Glutamatergic neuron (in vitro differentiated cells): ENCODE data around the gene SIMC1. TPM values are rescaled to one million over a fixed set of nuclear protein-coding genes. Genes with fewer than 3 reads are reported as not detected.
A peak's percentile ranks its signal among the peaks of the same experiment; 100 is the strongest.

Source experiments
- DNase-seq: peaks from one replicate; pipeline ENCODE4 v3.0.0; 2022
- H3K27ac Mint-ChIP-seq: one replicate; pipeline ENCODE4 v1.8.0; 2020; ENCODE audit warnings: mild to moderate bottlenecking, mixed read lengths, inconsistent platforms; ENCODE audit not compliant: unreplicated experiment
- H3K27me3 Mint-ChIP-seq: one replicate; pipeline ENCODE4 v1.8.0; 2020; ENCODE audit warnings: mild to moderate bottlenecking, moderate library complexity, mixed read lengths, inconsistent platforms; ENCODE audit not compliant: unreplicated experiment
- H3K36me3 Mint-ChIP-seq: one replicate; pipeline ENCODE4 v1.8.0; 2020; ENCODE audit warnings: mild to moderate bottlenecking, mixed read lengths, inconsistent platforms; ENCODE audit not compliant: unreplicated experiment
- H3K4me1 Mint-ChIP-seq: one replicate; pipeline ENCODE4 v1.8.0; 2020; ENCODE audit warnings: mild to moderate bottlenecking, low read depth, mixed read lengths, inconsistent platforms; ENCODE audit not compliant: unreplicated experiment
- H3K4me3 Mint-ChIP-seq: one replicate; pipeline ENCODE4 v1.8.0; 2020; ENCODE audit warnings: mild to moderate bottlenecking, mixed read lengths, inconsistent platforms; ENCODE audit not compliant: unreplicated experiment
- H3K9me3 Mint-ChIP-seq: one replicate; pipeline ENCODE4 v1.8.0; 2020; ENCODE audit warnings: mild to moderate bottlenecking, moderate library complexity, mixed read lengths, inconsistent platforms; ENCODE audit not compliant: unreplicated experiment
- total RNA-seq: library from RNA; stranded (reverse); fragmentation: NEBNext Ultra II Directional; extraction: Animal tissue kit (Norgen Biotek cat#: 25700); gene quantifications from one replicate; pipeline ENCODE4 v1.2.1, GENCODE V29; 2021; ENCODE audit not compliant: unreplicated experiment
- TF ChIP-seq, protein P1 (sequence below): fragments of 200-600 bp; sonication (generic); IDR thresholded peaks from one replicate; pipeline ENCODE4 v1.5.0; 2021; ENCODE audit not compliant: partially characterized antibody, unreplicated experiment

Gene SIMC1
- total RNA-seq, 1 donor from 2014 or later: 35.2 TPM

DNA sequence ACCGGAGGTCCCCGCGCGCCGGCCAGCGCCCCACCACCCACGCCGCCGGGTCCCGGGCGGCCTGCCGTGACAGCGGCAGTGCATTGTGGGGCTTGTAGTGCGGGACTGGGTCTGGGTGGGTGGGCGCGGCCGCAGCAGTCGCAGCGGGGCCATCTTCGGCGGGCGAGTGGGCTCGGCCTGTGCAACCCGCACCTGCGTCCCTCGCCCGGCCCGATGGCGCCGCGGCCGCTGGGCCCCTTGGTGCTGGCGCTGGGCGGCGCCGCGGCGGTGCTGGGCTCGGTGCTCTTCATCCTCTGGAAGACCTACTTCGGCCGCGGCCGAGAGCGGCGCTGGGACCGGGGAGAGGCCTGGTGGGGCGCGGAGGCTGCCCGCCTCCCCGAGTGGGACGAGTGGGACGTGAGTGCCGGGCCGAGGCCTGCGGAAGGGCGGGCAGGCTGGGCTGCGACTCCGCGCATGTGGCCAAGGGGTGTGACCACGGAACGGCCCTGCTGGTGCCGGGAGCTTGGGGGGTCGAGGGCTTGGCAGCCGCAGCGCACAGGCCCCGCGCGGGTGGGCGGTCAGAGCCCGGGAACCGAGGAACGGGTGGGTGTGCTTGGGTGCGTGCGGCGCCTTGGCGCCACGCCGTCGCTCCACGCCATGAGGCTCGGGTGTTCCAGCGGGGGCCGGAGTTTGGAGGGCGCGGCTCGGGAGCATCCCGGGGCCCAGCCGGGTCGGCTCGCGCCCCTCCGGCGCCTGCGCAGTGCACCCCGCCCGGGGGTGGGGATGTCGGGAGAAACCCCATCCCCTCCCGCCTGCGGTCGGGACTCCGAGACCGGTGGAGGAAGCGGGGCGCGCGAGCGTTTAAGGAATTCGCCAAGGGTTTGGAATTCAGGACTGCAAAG, 127.4 kb downstream of the SIMC1 start, which contains the start of gene ARL10:
ARL10 (plus strand) TSS at position 137 of the 881 bp plus-strand sequence; CDS start at position 214, 77 bp downstream.
- H3K4me1 Mint-ChIP-seq: peaks cover 11% of the 10 kb centered on the region
- H3K4me3 Mint-ChIP-seq: peak within 1 kb of the TSS; percentile 77
- H3K27me3 Mint-ChIP-seq: peaks cover 13% of the 10 kb centered on the region
- DNase-seq: peak; percentile 74
- peak within 1 kb of the TSS; percentile 48 for H3K27ac Mint-ChIP-seq
- TF ChIP-seq, protein P1, sequence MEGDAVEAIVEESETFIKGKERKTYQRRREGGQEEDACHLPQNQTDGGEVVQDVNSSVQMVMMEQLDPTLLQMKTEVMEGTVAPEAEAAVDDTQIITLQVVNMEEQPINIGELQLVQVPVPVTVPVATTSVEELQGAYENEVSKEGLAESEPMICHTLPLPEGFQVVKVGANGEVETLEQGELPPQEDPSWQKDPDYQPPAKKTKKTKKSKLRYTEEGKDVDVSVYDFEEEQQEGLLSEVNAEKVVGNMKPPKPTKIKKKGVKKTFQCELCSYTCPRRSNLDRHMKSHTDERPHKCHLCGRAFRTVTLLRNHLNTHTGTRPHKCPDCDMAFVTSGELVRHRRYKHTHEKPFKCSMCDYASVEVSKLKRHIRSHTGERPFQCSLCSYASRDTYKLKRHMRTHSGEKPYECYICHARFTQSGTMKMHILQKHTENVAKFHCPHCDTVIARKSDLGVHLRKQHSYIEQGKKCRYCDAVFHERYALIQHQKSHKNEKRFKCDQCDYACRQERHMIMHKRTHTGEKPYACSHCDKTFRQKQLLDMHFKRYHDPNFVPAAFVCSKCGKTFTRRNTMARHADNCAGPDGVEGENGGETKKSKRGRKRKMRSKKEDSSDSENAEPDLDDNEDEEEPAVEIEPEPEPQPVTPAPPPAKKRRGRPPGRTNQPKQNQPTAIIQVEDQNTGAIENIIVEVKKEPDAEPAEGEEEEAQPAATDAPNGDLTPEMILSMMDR: no peak
- H3K9me3 Mint-ChIP-seq: peaks cover 9% of the 10 kb centered on the region
- H3K36me3 Mint-ChIP-seq: peaks cover 8% of the 10 kb centered on the region

DNA sequence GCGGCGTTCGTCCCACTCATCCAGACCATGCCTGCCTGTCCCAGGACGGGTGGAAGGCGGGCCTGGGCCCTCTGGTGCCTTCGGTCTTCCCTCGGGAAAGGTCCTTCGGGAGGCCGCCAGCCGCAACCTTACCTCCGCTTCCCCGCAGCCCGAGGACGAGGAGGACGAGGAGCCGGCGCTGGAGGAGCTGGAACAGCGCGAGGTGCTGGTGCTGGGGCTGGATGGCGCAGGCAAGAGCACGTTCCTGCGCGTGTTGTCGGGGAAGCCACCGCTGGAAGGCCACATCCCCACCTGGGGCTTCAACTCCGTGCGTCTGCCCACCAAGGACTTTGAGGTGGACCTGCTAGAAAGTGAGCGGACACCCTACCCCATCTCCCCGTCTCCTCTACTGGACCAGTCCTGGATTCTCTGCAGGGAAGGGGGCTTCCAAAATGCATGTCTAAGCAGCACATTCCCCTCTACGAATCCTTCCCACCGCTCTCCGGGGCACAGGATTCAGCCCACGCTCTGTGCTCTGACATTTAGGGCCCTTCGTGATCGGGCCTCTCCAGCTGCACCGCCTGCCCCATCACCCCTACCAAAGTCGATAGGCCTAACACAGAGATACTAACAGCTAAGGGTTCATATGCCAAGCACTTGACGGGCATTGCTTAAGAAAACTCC, 128.1 kb downstream of the SIMC1 start:
- TF ChIP-seq, protein P1: no peak
- Mint-ChIP-seq H3K4me1 (peaks cover 11% of the 10 kb centered on the region), H3K36me3 (peaks cover 8% of the 10 kb centered on the region), H3K27me3 (peaks cover 11% of the 10 kb centered on the region), H3K9me3 (peaks cover 10% of the 10 kb centered on the region), H3K27ac (peak overlapping the region; percentile 72), H3K4me3 (peak overlapping the region; percentile 77)
- peak; percentile 41 for DNase-seq

DNA sequence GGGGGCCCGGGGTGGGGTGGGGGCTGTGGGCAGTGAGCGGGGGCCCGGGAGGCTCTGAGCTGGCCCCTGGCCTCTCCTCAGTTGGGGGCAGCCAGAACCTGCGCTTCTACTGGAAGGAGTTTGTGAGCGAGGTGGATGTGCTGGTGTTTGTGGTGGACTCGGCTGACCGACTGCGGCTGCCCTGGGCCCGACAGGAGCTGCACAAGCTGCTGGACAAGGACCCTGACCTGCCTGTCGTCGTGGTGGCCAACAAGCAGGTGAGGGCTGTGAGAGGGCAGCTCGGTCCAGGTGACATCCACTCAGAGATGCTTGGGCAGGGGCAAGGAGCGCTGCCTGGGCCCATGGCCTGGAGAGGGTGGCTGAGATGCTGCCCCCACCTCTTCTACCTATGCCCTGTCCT, 130.5 kb downstream of the SIMC1 start:
- Mint-ChIP-seq H3K27me3 (peaks cover 11% of the 10 kb centered on the region), H3K4me3 (no peak overlapping the region), H3K4me1 (peaks cover 8% of the 10 kb centered on the region), H3K9me3 (peaks cover 10% of the 10 kb centered on the region), H3K27ac (no peak overlapping the region), H3K36me3 (peaks cover 8% of the 10 kb centered on the region)
- no peak for DNase-seq
- TF ChIP-seq, protein P1: no peak

DNA sequence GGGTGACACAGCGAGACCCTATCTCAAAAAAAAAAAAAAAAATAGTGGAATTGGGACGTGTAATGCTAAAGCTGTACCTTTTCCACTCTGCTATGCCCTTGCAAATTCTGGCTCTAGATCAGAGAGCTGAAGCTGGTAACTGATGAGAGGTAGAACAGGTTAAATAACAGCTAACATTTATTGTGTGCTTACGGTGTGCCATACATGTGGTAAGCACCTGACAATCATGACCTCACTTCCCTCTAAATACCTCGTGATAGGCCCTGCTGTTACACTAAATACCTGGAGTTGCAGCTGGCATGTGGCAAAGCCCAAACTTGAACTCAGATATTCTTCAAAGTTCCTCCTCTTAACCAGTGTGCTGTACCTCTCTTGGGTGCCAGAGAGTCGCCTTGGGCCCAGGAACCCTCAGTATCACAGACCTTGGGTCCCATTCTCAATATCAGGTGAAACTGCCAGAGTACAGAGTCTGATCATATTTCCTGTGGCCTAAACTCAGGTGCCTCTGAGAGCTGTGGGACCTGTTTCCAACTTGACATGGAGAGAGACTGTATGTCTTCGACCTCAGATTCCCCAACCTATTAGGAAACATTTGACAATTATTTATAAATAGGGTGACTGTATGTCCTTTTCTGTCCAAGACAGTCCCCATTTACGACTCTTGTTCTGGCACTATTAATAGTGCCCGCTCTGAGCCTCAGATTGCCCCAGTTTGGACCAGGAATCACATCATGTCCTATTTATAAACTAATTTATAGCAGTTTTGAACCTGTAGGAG, 131.9 kb downstream of the SIMC1 start:
- no peak for DNase-seq
- TF ChIP-seq, protein P1: no peak
- H3K4me1 Mint-ChIP-seq: peaks cover 8% of the 10 kb centered on the region
- H3K9me3 Mint-ChIP-seq: peaks cover 10% of the 10 kb centered on the region
- no peak overlapping the region for H3K4me3 Mint-ChIP-seq
- no peak overlapping the region for H3K27ac Mint-ChIP-seq
- H3K36me3 Mint-ChIP-seq: peaks cover 8% of the 10 kb centered on the region
- H3K27me3 Mint-ChIP-seq: peaks cover 9% of the 10 kb centered on the region
